GM12878 (cell line): ENCODE results near the gene DLG2. TPM values are rescaled to one million over a fixed set of nuclear protein-coding genes. Genes with fewer than 3 reads are reported as not detected.

Experiments
- ATAC-seq: fragments of 200-7000 bp; cut with Tn5 transposase; 3 replicates; pipeline ENCODE4 v1.9.1; 2020; ENCODE audit warnings: mild to moderate bottlenecking, moderate library complexity
- BruUV-seq: library from RNA; stranded (reverse); fragments of 400-500 nt; replicated peaks from 2 replicates; lab custom pipeline; 2021; lab: Mats Ljungman, UMichigan
- CTCF ChIA-PET: fragments of 300-600 bp; sonication (Branson Sonifier 250); formaldehyde crosslinking; extraction: SDS; loops from one replicate; lab custom pipeline; 2021; ENCODE audit warnings: inconsistent platforms; lab: Yijun Ruan, JAX
- POLR2A ChIA-PET: fragments of 350-600 bp; formaldehyde crosslinking; extraction: SDS; loops from one replicate; lab custom pipeline; 2021; ENCODE audit warnings: inconsistent platforms; lab: Charles Lee
- RAD21 ChIA-PET: fragments of 300-600 bp; sonication (Branson Sonifier 250); formaldehyde crosslinking; loops from one replicate; lab custom pipeline; 2023; ENCODE audit warnings: antibody characterized with exemption; ENCODE audit not compliant: unreplicated experiment; lab: Charles Lee
- SMC1A ChIA-PET: fragments of 300-600 bp; sonication (Branson Sonifier 250); formaldehyde crosslinking; loops from one replicate; lab custom pipeline; 2023; ENCODE audit not compliant: unreplicated experiment, uncharacterized antibody; lab: Charles Lee
- DNase-seq: peaks from one replicate; pipeline ENCODE4 v3.0.0-alpha.2; 2011; ENCODE audit warnings: low read depth, low spot score
- FAIRE-seq: peaks from 3 replicates; lab custom pipeline; 2011; peaks lifted over from hg19 to GRCh38; lab: Jason Lieb, UNC
- H2AFZ ChIP-seq: 2 replicates; pipeline ENCODE4 v1.6.0; 2011; ENCODE audit warnings: low read depth, low read length, control low read depth; ENCODE audit not compliant: control insufficient read depth
- H3K27ac ChIP-seq: 2 replicates; pipeline ENCODE4 v1.5.1; 2011; ENCODE audit warnings: control low read depth; ENCODE audit not compliant: control insufficient read depth, insufficient read depth
- H3K27me3 ChIP-seq, 2 experiments: replicated peaks in 1 of 2; 2 replicates each; pipeline versions ENCODE4 v1.6.0 to v1.6.1; 2011; ENCODE audit warnings: low read length in 1 of 2; ENCODE audit not compliant: control insufficient read depth in 2 of 2, insufficient read depth in 2 of 2
- H3K36me3 ChIP-seq, 2 experiments: 2 replicates each; pipeline ENCODE4 v1.5.1; 2011; ENCODE audit warnings: low read length in 1 of 2; ENCODE audit not compliant: control insufficient read depth in 2 of 2, insufficient read depth in 2 of 2
- H3K4me1 ChIP-seq: 2 replicates; pipeline ENCODE4 v1.6.1; 2011; ENCODE audit warnings: mild to moderate bottlenecking, low read length, moderate library complexity, mixed read lengths; ENCODE audit not compliant: control insufficient read depth, insufficient read depth
- H3K4me2 ChIP-seq: 2 replicates; pipeline ENCODE4 v1.6.0; 2011; ENCODE audit warnings: control low read depth; ENCODE audit not compliant: control insufficient read depth, insufficient read depth
- H3K4me3 ChIP-seq: fragments of 200-600 bp; sonication (generic); 2 replicates; pipeline ENCODE4 v1.5.1; 2016
- H3K79me2 ChIP-seq: 2 replicates; pipeline ENCODE4 v1.6.0; 2011; ENCODE audit warnings: low read length; ENCODE audit not compliant: control insufficient read depth, insufficient read depth
- H3K9ac ChIP-seq: 2 replicates; pipeline ENCODE4 v1.8.0; 2011; ENCODE audit warnings: low read length, control low read depth, mixed read lengths; ENCODE audit not compliant: control insufficient read depth, insufficient read depth
- H3K9me3 ChIP-seq: replicated peaks from 3 replicates; pipeline ENCODE4 v1.5.1; 2011; ENCODE audit warnings: mild to moderate bottlenecking, low read length; ENCODE audit not compliant: control insufficient read depth, insufficient read depth
- H4K20me1 ChIP-seq: 2 replicates; pipeline ENCODE4 v1.6.0; 2011; ENCODE audit not compliant: control insufficient read depth, insufficient read depth
- CTCF ChIP-seq, 3 experiments: IDR thresholded peaks in 2 of 3; conservative IDR thresholded peaks in 1 of 3; 2 replicates each; pipeline ENCODE4 v1.5.1; 2011; ENCODE audit warnings: low read depth in 3 of 3, low read length in 3 of 3, mild to moderate bottlenecking in 3 of 3, control low read depth in 2 of 3, moderate library complexity in 2 of 3, inconsistent platforms in 1 of 3, mixed read lengths in 1 of 3; ENCODE audit not compliant: control insufficient read depth in 2 of 3, insufficient read depth in 1 of 3; ENCODE audit errors: extremely low read depth in 1 of 3
- EP300 ChIP-seq, 2 experiments: fragments of 150-350 bp in 1 of 2; IDR thresholded peaks; 2 replicates each; pipeline ENCODE4 v1.6.1; 2011 to 2012; ENCODE audit warnings: low read depth in 2 of 2, low read length in 2 of 2, borderline replicate concordance in 1 of 2, improper control_type of control experiment in 1 of 2, inconsistent platforms in 1 of 2; ENCODE audit not compliant: control insufficient read depth in 1 of 2
- HCFC1 ChIP-seq: fragments of 150-350 bp; IDR thresholded peaks from 2 replicates; pipeline ENCODE4 v1.6.1; 2014; ENCODE audit warnings: low read length
- IRF5 ChIP-seq: fragments of 450-650 bp; IDR thresholded peaks from 2 replicates; pipeline ENCODE4 v1.6.1; 2017; ENCODE audit warnings: borderline replicate concordance
- PBX3 ChIP-seq: IDR thresholded peaks from 2 replicates; pipeline ENCODE4 v1.6.1; 2011; ENCODE audit warnings: mild to moderate bottlenecking, low read depth, low read length, moderate library complexity; ENCODE audit not compliant: insufficient replicate concordance
- POLR2AphosphoS5 ChIP-seq: IDR thresholded peaks from 2 replicates; pipeline ENCODE4 v1.6.1; 2011; ENCODE audit warnings: mild to moderate bottlenecking, low read length, inconsistent platforms
- RAD51 ChIP-seq: fragments of 450-650 bp; IDR thresholded peaks from 2 replicates; pipeline ENCODE4 v1.6.1; 2016; ENCODE audit warnings: moderate library complexity, mild to moderate bottlenecking, inconsistent platforms
- RELB ChIP-seq: fragments of 450-650 bp; IDR thresholded peaks from 2 replicates; pipeline ENCODE4 v1.6.1; 2017; ENCODE audit warnings: low read depth, mild to moderate bottlenecking, moderate library complexity
- STAT3 ChIP-seq: IDR thresholded peaks from 2 replicates; pipeline ENCODE4 v1.6.1; 2011; ENCODE audit warnings: low read depth, low read length, improper control_type of control experiment
- USF1 ChIP-seq: IDR thresholded peaks from 2 replicates; pipeline ENCODE4 v1.6.1; 2011; ENCODE audit warnings: borderline replicate concordance, low read depth, mild to moderate bottlenecking, moderate library complexity, mixed read lengths, low read length; ENCODE audit not compliant: insufficient read depth; ENCODE audit errors: extremely low read length
- USF2 ChIP-seq: IDR thresholded peaks from 2 replicates; pipeline ENCODE4 v1.6.1; 2011; ENCODE audit warnings: low read depth, low read length, improper control_type of control experiment, borderline replicate concordance
- WGBS: methylation state at CpG from one replicate; pipeline ENCODE4 v1.1.6; 2016; ENCODE audit warnings: low lambda C conversion rate; ENCODE audit not compliant: insufficient replicate concordance, insufficient coverage; ENCODE audit errors: missing lambda C conversion rate; 5-methylcytosine and 5-hydroxymethylcytosine counted together
- in situ Hi-C: fragments of 300-500 bp; cut with MboI; formaldehyde crosslinking; loops from 9 replicates; pipeline ENCODE4 v1.14.3; 2018; ENCODE audit warnings: mixed read lengths
- intact Hi-C: fragments of 100-400 bp; cut with micrococcal nuclease; formaldehyde crosslinking; loops from one replicate; pipeline ENCODE4 v1.14.2; 2022; ENCODE audit not compliant: unreplicated experiment
- polyA plus RNA-seq, 11 experiments: library from polyadenylated mRNA; depleted of rRNA in 4 of 11; unstranded in 6 of 11; stranded (reverse) in 5 of 11; fragments of >200 nt; fragmentation: Nextera tagmentation in 4 of 11; fragmentation: Illumina TruSeq in 1 of 11; extraction: Ambion mirVana in 4 of 11; extraction: Trizol in 1 of 11; gene quantifications; 1 replicate in 1 of 11; 2 replicates in 10 of 11; pipeline versions ENCODE4 v1.2.1 to v1.2.3, GENCODE V29; 2011 to 2016; ENCODE audit warnings: inconsistent platforms in 2 of 11, missing spikeins in 2 of 11, low read depth in 1 of 11
- total RNA-seq, 4 experiments: library from RNA; depleted of rRNA in 3 of 4; stranded (reverse); fragments of >200 nt in 3 of 4; fragmentation: Illumina TruSeq in 1 of 4; extraction: Trizol in 1 of 4; gene quantifications; 2 replicates each; pipeline versions ENCODE4 v1.2.1 to v1.2.3, GENCODE V29; 2013 to 2021

DLG2 gene
- total and polyA plus RNA-seq, 10 of the 15 experiments (the other 5 are each of a cell fraction or from before 2014, with no cell fraction given), result 0.09 to 0.98 (median 0.35) TPM

- ATAC-seq (no peak), FAIRE-seq (no peak), DNase-seq (no peak)
- no peaks in the 10 kb centered on the region for H4K20me1 ChIP-seq
- WGBS, result 0% methylated on average over 1 of the region's 1 CpG
- no peak overlapping the region for H3K4me3 ChIP-seq
- in situ Hi-C loops, result no loop called here
- H3K4me2 ChIP-seq, result no peak overlapping the region
- TF ChIP-seq PBX3, result no peak
- no peak for TF ChIP-seq RAD51
- TF ChIP-seq USF2, result no peak
- no peak for TF ChIP-seq EP300 (IDR thresholded peaks at IDR 0.05; ENCODE audit: borderline replicate concordance in 1 of 2, control insufficient read depth in 1 of 2, low read depth in 2 of 2, low read length in 2 of 2)
- no peak for TF ChIP-seq RELB
- TF ChIP-seq CTCF (IDR thresholded peaks at IDR 0.05 in 2 of 3, conservative IDR thresholded peaks at IDR 0.05 in 1 of 3; ENCODE audit: control insufficient read depth in 2 of 3, extremely low read depth in 1 of 3, insufficient read depth in 1 of 3, low read depth in 3 of 3, low read length in 3 of 3), result no peak
- no peak for TF ChIP-seq IRF5
- no peak for TF ChIP-seq POLR2AphosphoS5
- TF ChIP-seq STAT3, result no peak
- TF ChIP-seq HCFC1, result no peak
- TF ChIP-seq USF1, result no peak
- H3K9me3 ChIP-seq, result no peaks in the 10 kb centered on the region
- BruUV-seq, result no TSS peak
- RAD21 ChIA-PET, result no interaction called here
- no peaks in the 10 kb centered on the region for H3K27me3 ChIP-seq
- no peak overlapping the region for H2AFZ ChIP-seq
- POLR2A ChIA-PET, result no interaction called here
- SMC1A ChIA-PET, result no interaction called here
- no peak overlapping the region for H3K27ac ChIP-seq
- no peak overlapping the region for H3K9ac ChIP-seq
- H3K4me1 ChIP-seq, result no peaks in the 10 kb centered on the region
- intact Hi-C loops, result no loop called here
- CTCF ChIA-PET, result no interaction called here
- H3K79me2 ChIP-seq, result no peaks in the 10 kb centered on the region
- no peaks in the 10 kb centered on the region for H3K36me3 ChIP-seq
These were observed 1764.5 kb downstream of the DLG2 start for GRCh38 chr11:83862691-83863090.
